Panc1 (cell line): ENCODE measurements around the gene NSMF. TPM values are rescaled to one million over a fixed set of nuclear protein-coding genes. Genes with fewer than 3 reads are reported as not detected.

ENCODE experiments used
- ATAC-seq: fragments of 200-7000 bp; cut with Tn5 transposase; 2 replicates; pipeline ENCODE4 v1.9.1; 2020; ENCODE audit warnings: mild to moderate bottlenecking, moderate library complexity
- BruUV-seq: library from RNA; stranded (reverse); fragments of 400-500 nt; replicated peaks from 2 replicates; lab custom pipeline; 2021; lab: Mats Ljungman, UMichigan
- CTCF ChIA-PET: fragments of 300-600 bp; sonication (Branson Sonifier 250); formaldehyde crosslinking; loops from one replicate; lab custom pipeline; 2022; ENCODE audit warnings: antibody characterized with exemption; lab: Charles Lee
- POLR2A ChIA-PET: fragments of 300-600 bp; sonication (Branson Sonifier 250); formaldehyde crosslinking; loops from one replicate; lab custom pipeline; 2022; ENCODE audit warnings: antibody characterized with exemption; lab: Charles Lee
- DNase-seq: peaks from one replicate; pipeline ENCODE4 v3.0.0-alpha.2; 2010; ENCODE audit warnings: low read depth, low spot score
- H3K27ac ChIP-seq: 2 replicates; pipeline ENCODE4 v1.5.1; 2011; ENCODE audit warnings: mild to moderate bottlenecking, low read length, inconsistent platforms
- H3K27me3 ChIP-seq: fragments of 200-500 bp; sonication (Bioruptor generic); 2 replicates; pipeline ENCODE4 v1.6.0; 2014; ENCODE audit warnings: low read length, inconsistent platforms; ENCODE audit not compliant: control insufficient read depth, insufficient read depth
- H3K36me3 ChIP-seq: fragments of 200-500 bp; sonication (Bioruptor generic); 2 replicates; pipeline ENCODE4 v1.5.1; 2014; ENCODE audit warnings: inconsistent platforms, mild to moderate bottlenecking, low read length, moderate library complexity; ENCODE audit not compliant: control insufficient read depth, insufficient read depth
- H3K4me1 ChIP-seq: 2 replicates; pipeline ENCODE4 v1.5.1; 2011; ENCODE audit warnings: inconsistent platforms, mild to moderate bottlenecking, low read length, moderate library complexity; ENCODE audit not compliant: control insufficient read depth, insufficient read depth
- H3K4me3 ChIP-seq, 2 experiments: 2 replicates each; pipeline ENCODE4 v1.5.1; 2011 to 2012; ENCODE audit warnings: low read depth in 2 of 2, low read length in 2 of 2, mild to moderate bottlenecking in 2 of 2, inconsistent platforms in 1 of 2, moderate library complexity in 1 of 2
- H3K9me3 ChIP-seq: fragments of 200-500 bp; sonication (Bioruptor generic); 2 replicates; pipeline ENCODE4 v1.5.1; 2014; ENCODE audit warnings: low read depth, mild to moderate bottlenecking, inconsistent platforms, low read length, moderate library complexity; ENCODE audit not compliant: control insufficient read depth, insufficient read depth
- CTCF ChIP-seq: fragments of 450-650 bp; IDR thresholded peaks from 2 replicates; pipeline ENCODE4 v1.5.1; 2017; ENCODE audit warnings: mild to moderate bottlenecking
- POLR2AphosphoS5 ChIP-seq: IDR thresholded peaks from 2 replicates; pipeline ENCODE4 v1.6.1; 2012; ENCODE audit warnings: mild to moderate bottlenecking, low read depth, low read length, moderate library complexity
- REST ChIP-seq, 2 experiments: IDR thresholded peaks; 2 replicates each; pipeline ENCODE4 v1.6.1; 2011 to 2012; ENCODE audit warnings: low read depth in 2 of 2, control low read depth in 1 of 2, low read length in 1 of 2, mild to moderate bottlenecking in 1 of 2, moderate library complexity in 1 of 2; ENCODE audit not compliant: insufficient read depth in 1 of 2
- SIN3A ChIP-seq: IDR thresholded peaks from 2 replicates; pipeline ENCODE4 v1.6.1; 2012; ENCODE audit warnings: low read depth, mild to moderate bottlenecking, low read length, moderate library complexity, borderline replicate concordance; ENCODE audit not compliant: insufficient read depth
- TCF7L2 ChIP-seq: IDR thresholded peaks from 2 replicates; pipeline ENCODE4 v1.6.1; 2011; ENCODE audit warnings: mild to moderate bottlenecking, low read depth, low read length, inconsistent platforms
- in situ Hi-C: cut with HindIII; loops from 2 replicates; pipeline ENCODE4 v1.10.0; 2016; ENCODE audit warnings: low sequenced_read_pairs, low pct_unique_long_range_greater_than_20kb
- intact Hi-C: fragments of 100-400 bp; cut with micrococcal nuclease; formaldehyde crosslinking; loops from one replicate; pipeline ENCODE4 v1.10.0; 2022; ENCODE audit not compliant: unreplicated experiment
- total RNA-seq: library from RNA; stranded (reverse); gene quantifications from one replicate; pipeline ENCODE4 v1.2.1, GENCODE V29; 2021; ENCODE audit not compliant: unreplicated experiment

Gene NSMF
- total RNA-seq, 1 experiment from 2014 or later: 40.0 TPM

GRCh38 chr9:137461316-137461662 lies 2.2 kb upstream of the NSMF start:
- no peaks in the 10 kb centered on the region for H3K9me3 ChIP-seq
- no peak overlapping the region for H3K4me3 ChIP-seq
- DNase-seq (no peak), ATAC-seq (no peak)
- POLR2A ChIA-PET: no interaction called here
- H3K27me3 ChIP-seq: no peaks in the 10 kb centered on the region
- H3K36me3 ChIP-seq: no peaks in the 10 kb centered on the region; the same call in 1 of the 2 replicates
- in situ Hi-C loops: no loop called here
- H3K4me1 ChIP-seq: peaks cover 15% of the 10 kb centered on the region
- no TSS peak for BruUV-seq
- H3K27ac ChIP-seq: no peak overlapping the region
- CTCF ChIA-PET: no interaction called here
- TF ChIP-seq POLR2AphosphoS5: no peak
- no peak for TF ChIP-seq SIN3A
- no peak for TF ChIP-seq CTCF
- TF ChIP-seq TCF7L2: no peak
- no peak for TF ChIP-seq REST (IDR thresholded peaks at IDR 0.05; ENCODE audit: insufficient read depth in 1 of 2, low read depth in 2 of 2, low read length in 1 of 2)
- intact Hi-C loops: no loop called here

GRCh38 chr9:137460363-137461315 lies 1.5 kb upstream of the NSMF start:
- Histone ChIP-seq H3K27ac (no peak overlapping the region), H3K4me3 (no peak overlapping the region), H3K36me3 (no peaks in the 10 kb centered on the region; the same call in 1 of the 2 replicates), H3K9me3 (no peaks in the 10 kb centered on the region), H3K27me3 (no peaks in the 10 kb centered on the region), H3K4me1 (peaks cover 20% of the 10 kb centered on the region)
- ATAC-seq (no peak), DNase-seq (no peak)
- no peak for TF ChIP-seq SIN3A
- no peak for TF ChIP-seq CTCF
- no peak for TF ChIP-seq POLR2AphosphoS5
- no peak for TF ChIP-seq TCF7L2
- no peak for TF ChIP-seq REST (IDR thresholded peaks at IDR 0.05; ENCODE audit: insufficient read depth in 1 of 2, low read depth in 2 of 2, low read length in 1 of 2)
- no TSS peak for BruUV-seq
- in situ Hi-C loops: no loop called here
- ChIA-PET POLR2A (no interaction called here), CTCF (no interaction called here)
- intact Hi-C loops: no loop called here
